NCI-H1694 (cell line): ENCODE results near the gene ADGRF3.
A peak's percentile ranks its signal among the peaks of the same experiment; 100 is the strongest.
"Not testable (repeated sequence)": the region's sequence is repeated elsewhere in the genome, so short reads cannot be mapped to it uniquely, and the experiment has no call there.

Source experiments
- DNase-seq: peaks from one replicate; lab custom pipeline; 2025; lab: John Stamatoyannopoulos, UW

Gene ADGRF3

GRCh38 chr2:26316845-26317244 is 29.7 kb downstream of the ADGRF3 start:
- DNase-seq, result no peak

DNA sequence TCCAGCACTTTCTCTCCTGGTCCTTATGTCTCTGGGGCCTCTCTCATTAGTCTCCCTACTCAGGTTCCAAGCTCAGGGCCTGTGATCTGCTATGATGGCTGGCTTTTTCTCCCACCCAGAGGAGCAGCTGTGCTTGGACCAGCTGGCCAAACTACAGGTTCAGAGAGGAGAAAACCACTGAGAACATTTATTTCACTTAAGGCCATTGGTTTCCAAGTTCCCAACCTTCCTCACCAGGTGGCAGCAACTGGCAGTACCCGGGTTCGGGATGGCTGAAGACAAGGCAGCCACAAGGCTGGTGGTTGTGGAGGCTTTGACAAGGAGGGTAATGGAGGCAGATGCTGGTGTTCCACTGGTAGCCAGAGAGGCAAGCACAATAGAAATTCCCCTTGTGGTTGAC is 30.5 kb downstream of the ADGRF3 start:
- DNase-seq, result no peak

DNA sequence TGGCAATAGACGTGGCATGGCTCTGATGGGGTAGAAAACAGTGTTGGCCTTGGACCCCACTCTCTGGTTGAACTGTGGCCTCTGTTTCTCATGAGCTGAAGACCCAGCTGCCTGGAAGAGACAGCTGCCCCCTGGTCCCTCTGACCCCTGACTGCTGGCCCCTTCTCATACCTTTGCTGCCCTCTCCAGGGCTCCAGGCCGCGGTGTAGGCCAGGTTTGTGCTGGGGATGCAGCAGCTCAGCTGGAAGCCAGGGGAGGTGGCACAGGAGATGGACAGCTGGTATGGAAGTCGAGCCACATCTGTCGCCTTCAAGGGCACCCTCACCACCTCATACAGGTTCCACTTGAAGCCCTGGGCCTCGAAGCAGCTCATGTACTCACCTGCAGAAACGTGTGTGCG is 32.3 kb downstream of the ADGRF3 start:
- DNase-seq, result no peak

DNA sequence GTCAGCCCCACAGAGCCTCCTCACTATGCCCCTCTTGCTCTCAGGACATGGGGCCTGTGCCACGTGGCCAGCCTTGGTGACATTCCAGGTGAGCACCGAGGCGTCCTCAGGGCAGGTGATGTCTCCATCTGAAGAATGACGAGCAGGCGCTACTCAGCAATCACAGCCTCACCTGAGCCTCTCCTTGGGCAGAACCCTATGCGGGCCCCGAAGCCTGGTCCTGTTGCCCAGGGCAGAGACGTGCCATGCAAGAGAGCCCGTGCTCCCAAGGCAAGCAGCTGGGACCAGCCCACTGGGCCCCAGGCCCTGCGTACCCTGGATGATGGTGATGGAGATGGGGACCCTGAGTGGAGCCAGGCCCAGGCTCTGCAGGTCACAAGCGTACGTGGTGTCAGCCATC is 33.1 kb downstream of the ADGRF3 start:
- no peak for DNase-seq

- DNase-seq, result no peak
These were observed 34.1 kb downstream of the ADGRF3 start for GRCh38 chr2:26312471-26312870.

GRCh38 chr2:26309921-26310320 is 36.7 kb downstream of the ADGRF3 start:
- no peak for DNase-seq

DNA sequence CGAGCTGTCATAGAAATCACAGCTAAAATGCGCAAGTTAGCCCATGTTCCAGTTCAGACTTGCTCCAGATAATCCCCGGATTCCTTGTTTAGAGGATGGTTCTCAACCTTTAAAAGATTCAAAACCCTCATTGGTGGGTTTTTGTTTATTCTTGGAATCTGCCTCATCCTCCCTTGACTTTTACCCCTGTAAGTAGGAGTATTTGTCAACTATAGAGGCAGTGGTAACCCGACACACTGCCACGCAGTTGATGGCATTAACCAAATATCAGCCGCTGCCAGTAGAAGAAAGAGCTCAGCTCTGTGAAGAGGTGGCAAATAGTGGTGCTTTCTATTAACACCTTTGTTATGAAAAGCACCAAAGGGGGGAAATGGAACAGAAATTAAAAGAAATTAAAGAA is 41.0 kb downstream of the ADGRF3 start:
- no peak for DNase-seq

- DNase-seq, result not testable (repeated sequence)
These were observed 41.5 kb downstream of the ADGRF3 start for GRCh38 chr2:26305094-26305493.

GRCh38 chr2:26302846-26303245 is 43.7 kb downstream of the ADGRF3 start:
- DNase-seq, result no peak

- no peak for DNase-seq
These were observed 46.2 kb downstream of the ADGRF3 start for GRCh38 chr2:26300234-26300925.

- no peak for DNase-seq
These were observed 47.0 kb downstream of the ADGRF3 start for GRCh38 chr2:26299471-26300101.

DNA sequence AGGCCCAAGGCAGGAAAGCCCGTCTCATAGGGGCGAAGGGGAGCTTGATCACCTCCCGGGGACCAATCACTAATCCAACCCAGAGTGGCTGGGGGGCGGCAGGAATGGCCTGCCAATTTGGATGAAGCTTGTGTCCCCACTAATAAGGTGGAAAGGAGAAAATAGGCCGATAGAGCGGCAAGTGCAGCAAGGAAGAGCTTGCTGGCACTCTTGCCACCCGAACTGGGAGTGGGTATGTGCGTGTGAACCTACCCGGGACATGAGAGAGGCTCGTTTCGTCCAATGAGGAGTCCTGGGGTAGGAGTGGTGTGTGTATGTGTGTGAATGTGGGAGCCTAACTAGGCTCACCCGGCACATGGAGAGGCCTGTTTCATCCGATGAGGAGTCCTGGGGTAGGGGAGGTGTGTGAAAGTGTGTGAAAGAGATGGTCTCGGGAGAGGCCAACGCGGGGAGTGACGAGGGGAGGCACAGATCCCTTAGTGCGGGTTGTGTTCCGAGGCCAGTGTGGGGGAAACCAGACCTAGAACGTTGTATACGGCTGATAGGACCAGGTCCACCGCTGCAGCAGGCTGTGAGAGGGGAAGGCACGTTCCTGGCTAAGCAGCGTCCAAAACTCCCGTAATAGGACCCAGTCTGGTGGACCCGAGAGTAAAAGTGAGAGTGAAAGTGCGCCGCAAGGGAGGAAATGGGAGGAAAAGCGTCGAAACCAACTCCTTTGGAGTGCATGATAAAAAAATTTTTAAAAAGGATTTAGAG is 47.8 kb downstream of the ADGRF3 start:
- no peak for DNase-seq

GRCh38 chr2:26298286-26298637 is 48.3 kb downstream of the ADGRF3 start:
- no peak for DNase-seq

DNA sequence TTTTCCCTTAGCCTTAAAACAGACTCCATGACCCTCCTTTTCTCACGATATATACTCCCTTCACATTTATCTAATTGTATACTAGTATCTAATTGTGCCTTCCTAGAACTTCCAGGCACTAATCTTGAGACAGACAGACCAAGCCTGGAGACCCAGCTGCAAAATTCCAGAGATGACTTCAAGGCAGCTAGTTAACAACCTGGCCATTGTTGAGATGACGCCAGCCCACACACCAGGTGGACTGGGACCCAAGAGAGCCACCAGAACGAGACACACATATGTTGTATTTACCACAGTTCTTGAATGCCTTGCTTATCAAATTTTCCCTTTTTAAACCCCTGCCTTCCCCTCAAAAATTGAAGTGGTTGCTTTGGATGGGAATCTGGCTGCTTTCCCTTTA is 49.5 kb downstream of the ADGRF3 start:
- no peak for DNase-seq

- no peak for DNase-seq
These were observed 51.1 kb downstream of the ADGRF3 start for GRCh38 chr2:26295511-26295910.

- no peak for DNase-seq
These were observed 53.9 kb downstream of the ADGRF3 start for GRCh38 chr2:26292646-26293045.

GRCh38 chr2:26290001-26290400 is 56.6 kb downstream of the ADGRF3 start:
- no peak for DNase-seq

GRCh38 chr2:26285931-26286330 is 60.7 kb downstream of the ADGRF3 start:
- DNase-seq, result no peak

DNA sequence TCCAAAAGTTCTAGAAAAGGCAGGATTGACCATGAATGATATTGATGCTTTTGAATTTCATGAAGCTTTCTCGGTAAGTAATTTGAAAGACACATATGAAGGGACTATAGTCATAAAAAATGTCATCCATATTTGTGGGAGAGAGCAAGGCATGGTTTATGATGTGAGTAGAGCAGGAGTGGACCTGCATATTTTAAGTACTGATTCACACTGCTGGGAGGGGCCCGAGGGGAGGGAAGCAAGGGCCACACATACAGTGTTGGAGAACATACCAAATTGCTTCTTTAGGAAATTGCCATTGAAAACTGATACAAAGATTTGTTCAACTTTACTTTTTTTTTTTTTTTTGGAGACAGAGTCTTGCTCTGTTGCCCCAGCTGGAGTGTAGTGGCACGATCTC is 62.5 kb downstream of the ADGRF3 start:
- no peak for DNase-seq

- DNase-seq, result no peak
These were observed 63.0 kb downstream of the ADGRF3 start for GRCh38 chr2:26283606-26284005.

DNA sequence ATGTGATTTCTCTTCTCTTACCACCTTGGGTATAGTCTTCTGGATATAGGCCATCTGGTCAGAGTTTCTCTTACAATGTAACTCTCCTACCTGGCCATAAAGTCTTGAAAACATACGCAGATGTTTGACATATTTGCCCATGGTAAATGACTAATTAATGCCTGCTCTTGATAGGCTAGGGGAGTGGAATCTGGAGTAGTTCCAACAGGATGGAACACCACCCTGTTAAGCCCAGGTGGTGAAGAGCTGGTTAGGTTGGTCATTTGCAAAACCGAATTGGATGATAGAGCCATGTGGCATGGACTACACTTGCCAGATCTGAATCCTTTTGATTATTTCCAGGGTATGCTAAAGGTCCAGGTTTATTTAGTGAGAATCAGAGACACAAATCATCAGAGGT is 65.4 kb downstream of the ADGRF3 start:
- no peak for DNase-seq

DNA sequence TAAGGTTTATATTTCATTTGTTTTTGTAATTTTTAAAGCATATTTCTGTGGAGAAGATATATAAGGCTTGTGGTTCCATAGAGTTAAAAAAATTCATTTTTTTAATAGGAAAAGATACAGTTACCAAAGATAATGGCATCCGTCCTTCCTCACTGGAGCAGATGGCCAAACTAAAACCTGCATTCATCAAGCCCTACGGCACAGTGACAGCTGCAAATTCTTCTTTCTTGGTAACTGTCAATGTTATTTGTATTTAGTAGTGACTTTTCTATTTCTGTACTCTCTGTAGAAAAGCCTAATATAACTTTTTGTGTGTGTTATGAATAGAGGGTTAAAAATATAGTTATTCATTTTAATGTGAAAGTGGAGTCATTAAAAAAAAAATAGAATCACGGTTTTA is 66.7 kb downstream of the ADGRF3 start:
- DNase-seq, result peak; percentile 20

DNA sequence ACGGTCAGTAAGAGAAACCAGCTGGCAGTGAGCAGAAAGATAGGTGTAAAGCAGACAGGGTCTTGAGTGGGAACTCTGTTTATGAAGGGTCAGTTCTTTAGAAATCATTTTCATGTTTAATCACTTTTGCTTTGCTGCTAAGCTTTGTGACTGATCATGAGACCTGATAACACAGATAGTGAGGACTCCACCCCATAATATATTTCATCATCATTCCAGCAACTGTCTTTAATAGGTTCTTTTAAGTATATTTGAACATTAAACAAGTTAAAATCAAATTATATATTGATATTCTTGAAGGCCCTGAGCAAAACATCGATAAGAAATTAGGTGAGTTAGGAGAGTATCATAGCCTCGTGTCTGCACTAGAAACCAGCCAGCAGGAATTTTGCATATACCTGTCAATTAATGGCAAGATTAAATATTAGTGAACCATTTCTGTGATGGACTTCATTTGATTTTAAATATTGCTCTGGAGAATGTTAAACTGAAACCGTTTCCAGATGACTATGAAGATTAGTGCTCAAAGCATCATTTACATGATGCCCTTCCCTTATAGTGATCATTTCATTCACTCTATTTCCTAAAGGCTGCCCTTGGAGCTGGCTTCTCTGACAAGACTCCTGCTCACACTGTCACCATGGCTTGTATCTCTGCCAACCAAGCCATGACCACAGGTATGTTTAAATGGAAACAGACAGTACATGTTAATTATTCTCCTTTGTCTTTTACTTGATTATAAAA is 69.9 kb downstream of the ADGRF3 start:
- no peak for DNase-seq
